H1 (cell line): ENCODE measurements around the gene RFC1. TPM values are rescaled to one million over a fixed set of nuclear protein-coding genes. Genes with fewer than 3 reads are reported as not detected.

Experiments used
- EGR1 ChIP-seq: IDR thresholded peaks from 2 replicates; pipeline ENCODE4 v1.6.1; 2011; ENCODE audit warnings: low read depth, low read length, borderline replicate concordance
- KDM4A ChIP-seq: IDR thresholded peaks from one replicate; pipeline ENCODE4 v1.7.1; 2012; ENCODE audit warnings: low read depth, mild to moderate bottlenecking, moderate library complexity, low read length, inconsistent platforms; ENCODE audit not compliant: severe bottlenecking
- TBP ChIP-seq: IDR thresholded peaks from 2 replicates; pipeline ENCODE4 v1.6.1; 2011; ENCODE audit warnings: low read depth, low read length, improper control_type of control experiment
- YY1 ChIP-seq: IDR thresholded peaks from 2 replicates; pipeline ENCODE4 v1.6.1; 2011; ENCODE audit warnings: low read depth, mild to moderate bottlenecking, low read length
- polyA plus RNA-seq, 7 experiments: library from polyadenylated mRNA; depleted of rRNA in 3 of 7; stranded (reverse) in 5 of 7; unstranded in 2 of 7; fragments of >200 nt in 5 of 7; fragments of 200-250 nt in 2 of 7; gene quantifications; 1 replicate in 5 of 7; 2 replicates in 1 of 7; 4 replicates in 1 of 7; pipeline versions ENCODE4 v1.2.1 to v1.2.3, GENCODE V29; 2011 to 2013; ENCODE audit warnings: missing spikeins in 2 of 7, mixed read lengths in 2 of 7
- total RNA-seq: library from RNA; stranded (reverse); fragmentation: NEBNext Ultra II Directional; extraction: Animal tissue kit (Norgen Biotek cat#: 25700); gene quantifications from 2 replicates; pipeline ENCODE4 v1.2.1, GENCODE V29; 2021

RFC1 gene
- total and polyA plus RNA-seq, 2 of the 8 experiments (the other 6 are each of a cell fraction or from before 2014, with no cell fraction given) = 16.0 to 83.8 TPM

DNA sequence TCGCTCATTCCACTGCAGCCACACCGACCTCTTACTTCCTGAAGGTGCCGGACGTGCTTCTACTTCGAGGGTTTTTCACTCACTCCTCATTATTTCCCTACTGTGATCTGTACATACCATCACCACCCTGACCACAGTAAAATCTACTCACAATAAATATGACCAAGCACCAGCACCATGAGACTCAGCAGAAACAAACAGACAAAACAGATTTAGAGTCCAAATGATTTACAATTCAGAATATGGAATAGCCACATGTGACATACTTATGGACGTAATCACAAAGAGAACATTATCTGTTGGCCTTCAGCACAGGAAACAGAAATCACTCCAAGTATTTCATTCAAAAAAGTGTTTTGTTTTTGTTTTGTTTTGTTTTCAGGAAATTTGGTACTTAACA lies 24.4 kb upstream of the RFC1 start (continued):
- TF ChIP-seq EGR1 = no peak
- TF ChIP-seq KDM4A = no peak
- TF ChIP-seq TBP = no peak
- TF ChIP-seq YY1 = no peak
